Adrenal gland (tissue), 5 donors: ENCODE data around the gene CDCA7L.

Source experiments
- CTCF ChIP-seq, 6 experiments: fragments of 450-650 bp in 4 of 6; fragments of 200-600 bp in 2 of 6; sonication (generic) in 1 of 6; IDR thresholded peaks; 1 replicate in 5 of 6; 2 replicates in 1 of 6; pipeline versions ENCODE4 v1.5.1 to v1.8.0; 2016 to 2021; ENCODE audit warnings: antibody characterized with exemption in 6 of 6, mild to moderate bottlenecking in 2 of 6, moderate library complexity in 1 of 6
- POLR2A ChIP-seq, 2 donors: fragments of 450-650 bp; IDR thresholded peaks; one replicate each; pipeline ENCODE4 v1.6.1; 2017; ENCODE audit warnings: antibody characterized with exemption in 2 of 2, mild to moderate bottlenecking in 2 of 2, moderate library complexity in 1 of 2
- donor health status: DM: no; HTN: no; CAD: no.

GRCh38 chr7:21984042-21984441, 38.3 kb upstream of the CDCA7L start:
- TF ChIP-seq CTCF (IDR thresholded peaks at IDR 0.05) (no peak), POLR2A (IDR thresholded peaks at IDR 0.05) (no peak)
